ENCODE measurements around the gene CUL4A.

The CUL4A gene

DNA sequence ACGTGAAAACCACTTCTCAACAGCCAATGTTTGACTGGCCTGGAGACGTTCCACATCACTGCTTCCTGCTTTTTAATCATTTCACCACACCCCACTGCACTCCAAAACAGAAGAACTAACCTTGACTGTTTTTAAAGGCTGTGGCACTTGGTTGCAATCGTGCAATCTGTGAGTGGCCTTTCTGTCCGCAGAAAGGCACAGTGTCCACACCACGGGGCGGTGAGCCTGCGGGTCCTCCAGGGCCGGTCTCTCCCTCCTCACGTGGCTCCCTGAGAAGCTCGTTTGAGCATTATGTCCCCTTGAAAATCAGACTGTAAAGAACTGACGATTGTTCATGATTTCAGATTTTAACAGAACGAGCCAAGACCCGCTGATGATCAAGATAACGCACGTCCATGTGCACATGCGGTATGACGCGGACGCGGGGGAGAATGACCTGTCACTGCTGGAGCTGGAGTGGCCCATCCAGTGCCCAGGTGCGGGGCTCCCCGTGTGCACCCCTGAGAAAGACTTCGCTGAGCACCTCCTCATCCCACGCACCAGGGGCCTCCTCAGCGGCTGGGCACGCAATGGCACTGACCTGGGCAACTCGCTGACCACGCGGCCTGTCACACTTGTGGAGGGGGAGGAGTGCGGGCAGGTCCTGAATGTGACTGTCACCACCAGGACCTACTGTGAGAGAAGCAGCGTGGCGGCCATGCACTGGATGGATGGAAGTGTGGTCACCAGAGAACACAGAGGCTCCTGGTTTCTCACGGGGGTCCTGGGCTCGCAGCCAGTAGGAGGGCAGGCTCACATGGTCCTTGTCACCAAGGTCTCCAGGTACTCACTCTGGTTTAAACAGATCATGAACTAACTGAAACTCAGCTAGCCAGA is 37.9 kb upstream of the CUL4A start:
- Histone ChIP-seq H3K27ac (ENCODE audit: extremely low read depth, low read depth, low read length) (no peak overlapping the region), H3K4me3 (ENCODE audit: low read depth, low read length) (no peak overlapping the region), H3K4me1 (ENCODE audit: control insufficient read depth, insufficient read depth, low read length) (no peaks in the 10 kb centered on the region), H3K9me3 (ENCODE audit: control insufficient read depth, insufficient read depth, low read depth, low read length) (no peaks in the 10 kb centered on the region), H3K36me3 (ENCODE audit: control insufficient read depth in 2 of 2, insufficient read depth in 1 of 2, low read length in 2 of 2) (peaks cover 0 to 58% of the 10 kb centered on the region in 2 experiments; a peak in 2 of 3 replicates)
- CTCF ChIA-PET, result no interaction called here
- TF ChIP-seq SCRT2 (tag by site-specific recombination; IDR thresholded peaks at IDR 0.05) (no peak), OSR2 (tag by site-specific recombination; IDR thresholded peaks at IDR 0.05) (no peak)
- TF ChIP-seq, protein P1, sequence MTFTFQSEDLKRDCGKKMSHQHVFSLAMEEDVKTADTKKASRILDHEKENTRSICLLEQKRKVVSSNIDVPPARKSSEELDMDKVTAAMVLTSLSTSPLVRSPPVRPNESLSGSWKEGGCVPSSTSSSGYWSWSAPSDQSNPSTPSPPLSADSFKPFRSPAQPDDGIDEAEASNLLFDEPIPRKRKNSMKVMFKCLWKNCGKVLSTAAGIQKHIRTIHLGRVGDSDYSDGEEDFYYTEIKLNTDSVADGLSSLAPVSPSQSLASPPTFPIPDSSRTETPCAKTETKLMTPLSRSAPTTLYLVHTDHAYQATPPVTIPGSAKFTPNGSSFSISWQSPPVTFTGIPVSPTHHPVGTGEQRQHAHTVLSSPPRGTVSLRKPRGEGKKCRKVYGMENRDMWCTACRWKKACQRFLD (tag by site-specific recombination; IDR thresholded peaks at IDR 0.05), result no peak
- POLR2A ChIA-PET, result no interaction called here

GRCh38 chr13:113172419-113172926 is 36.9 kb upstream of the CUL4A start:
- H3K27ac ChIP-seq (ENCODE audit: extremely low read depth, low read depth, low read length), result no peak overlapping the region
- no peaks in the 10 kb centered on the region for H3K4me1 ChIP-seq (ENCODE audit: control insufficient read depth, insufficient read depth, low read length)
- ChIA-PET CTCF (no interaction called here), POLR2A (no interaction called here)
- no peaks in the 10 kb centered on the region for H3K9me3 ChIP-seq (ENCODE audit: control insufficient read depth, insufficient read depth, low read depth, low read length)
- H3K36me3 ChIP-seq (ENCODE audit: control insufficient read depth in 2 of 2, insufficient read depth in 1 of 2, low read length in 2 of 2), result peaks cover 0 to 62% of the 10 kb centered on the region in 2 experiments; a peak in 2 of 3 replicates
- no peak for TF ChIP-seq ZNF585B (tag by site-specific recombination; IDR thresholded peaks at IDR 0.05)
- no peak for TF ChIP-seq REPIN1 (tag by site-specific recombination; IDR thresholded peaks at IDR 0.05; ENCODE audit: low read depth)
- TF ChIP-seq GLIS2 (tag by site-specific recombination; IDR thresholded peaks at IDR 0.05), result no peak
- no peak for TF ChIP-seq ZNF600 (tag by site-specific recombination; IDR thresholded peaks at IDR 0.05)
- TF ChIP-seq, protein P2, sequence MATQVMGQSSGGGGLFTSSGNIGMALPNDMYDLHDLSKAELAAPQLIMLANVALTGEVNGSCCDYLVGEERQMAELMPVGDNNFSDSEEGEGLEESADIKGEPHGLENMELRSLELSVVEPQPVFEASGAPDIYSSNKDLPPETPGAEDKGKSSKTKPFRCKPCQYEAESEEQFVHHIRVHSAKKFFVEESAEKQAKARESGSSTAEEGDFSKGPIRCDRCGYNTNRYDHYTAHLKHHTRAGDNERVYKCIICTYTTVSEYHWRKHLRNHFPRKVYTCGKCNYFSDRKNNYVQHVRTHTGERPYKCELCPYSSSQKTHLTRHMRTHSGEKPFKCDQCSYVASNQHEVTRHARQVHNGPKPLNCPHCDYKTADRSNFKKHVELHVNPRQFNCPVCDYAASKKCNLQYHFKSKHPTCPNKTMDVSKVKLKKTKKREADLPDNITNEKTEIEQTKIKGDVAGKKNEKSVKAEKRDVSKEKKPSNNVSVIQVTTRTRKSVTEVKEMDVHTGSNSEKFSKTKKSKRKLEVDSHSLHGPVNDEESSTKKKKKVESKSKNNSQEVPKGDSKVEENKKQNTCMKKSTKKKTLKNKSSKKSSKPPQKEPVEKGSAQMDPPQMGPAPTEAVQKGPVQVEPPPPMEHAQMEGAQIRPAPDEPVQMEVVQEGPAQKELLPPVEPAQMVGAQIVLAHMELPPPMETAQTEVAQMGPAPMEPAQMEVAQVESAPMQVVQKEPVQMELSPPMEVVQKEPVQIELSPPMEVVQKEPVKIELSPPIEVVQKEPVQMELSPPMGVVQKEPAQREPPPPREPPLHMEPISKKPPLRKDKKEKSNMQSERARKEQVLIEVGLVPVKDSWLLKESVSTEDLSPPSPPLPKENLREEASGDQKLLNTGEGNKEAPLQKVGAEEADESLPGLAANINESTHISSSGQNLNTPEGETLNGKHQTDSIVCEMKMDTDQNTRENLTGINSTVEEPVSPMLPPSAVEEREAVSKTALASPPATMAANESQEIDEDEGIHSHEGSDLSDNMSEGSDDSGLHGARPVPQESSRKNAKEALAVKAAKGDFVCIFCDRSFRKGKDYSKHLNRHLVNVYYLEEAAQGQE (tag by site-specific recombination; IDR thresholded peaks at IDR 0.05), result no peak
- no peak for TF ChIP-seq KLF17 (tag by site-specific recombination; IDR thresholded peaks at IDR 0.05)
- no peak for TF ChIP-seq ZNF626 (tag by site-specific recombination; IDR thresholded peaks at IDR 0.05)
- H3K4me3 ChIP-seq (ENCODE audit: low read depth, low read length), result no peak overlapping the region

DNA sequence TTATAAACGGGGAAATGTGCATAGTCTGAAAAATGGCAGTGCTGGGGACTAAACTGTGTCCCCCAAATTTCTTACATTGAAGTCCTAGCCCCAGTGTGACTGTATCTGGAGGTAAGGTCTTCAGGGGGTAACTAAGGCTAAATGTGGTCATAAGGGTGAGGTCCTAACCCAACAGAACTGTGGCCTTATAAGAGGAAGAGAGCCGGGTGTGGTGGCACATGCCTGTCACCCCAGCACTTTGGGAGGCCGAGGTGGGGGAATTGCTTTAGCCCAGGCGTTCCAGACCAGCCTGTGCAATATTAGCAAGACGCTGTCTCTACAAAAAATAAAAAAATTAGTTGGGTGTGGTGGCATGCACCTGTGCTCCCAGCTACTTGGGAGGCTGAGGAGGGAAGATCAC is 33.1 kb upstream of the CUL4A start:
- Histone ChIP-seq H3K36me3 (ENCODE audit: control insufficient read depth in 2 of 2, insufficient read depth in 1 of 2, low read length in 2 of 2) (peaks cover 0 to 82% of the 10 kb centered on the region in 2 experiments; a peak in 2 of 3 replicates), H3K4me3 (ENCODE audit: low read depth, low read length) (no peak overlapping the region), H3K4me1 (ENCODE audit: control insufficient read depth, insufficient read depth, low read length) (no peaks in the 10 kb centered on the region), H3K9me3 (ENCODE audit: control insufficient read depth, insufficient read depth, low read depth, low read length) (no peaks in the 10 kb centered on the region), H3K27ac (ENCODE audit: extremely low read depth, low read depth, low read length) (no peak overlapping the region)
- CTCF ChIA-PET, result no interaction called here
- POLR2A ChIA-PET, result interaction anchor here (1.1 kb wide), 1 partner anchor 23 kb away, joined by 3 read pairs; no protein-coding TSS in a partner anchor
- no peak for TF ChIP-seq ZNF629 (tag by site-specific recombination; IDR thresholded peaks at IDR 0.05)
- no peak for TF ChIP-seq ZNF664 (tag by site-specific recombination; IDR thresholded peaks at IDR 0.05)
- TF ChIP-seq HOXC10 (CRISPR knock-in tag; IDR thresholded peaks at IDR 0.05), result no peak
- TF ChIP-seq ZBTB11 (tag by site-specific recombination; conservative IDR thresholded peaks at IDR 0.05; ENCODE audit: low read depth), result no peak
- TF ChIP-seq BCL11A (tag by site-specific recombination; IDR thresholded peaks at IDR 0.05; ENCODE audit: low read depth), result no peak
- no peak for TF ChIP-seq ZNF658 (tag by site-specific recombination; IDR thresholded peaks at IDR 0.05)
